ENCODE data around the gene GRAMD1B. TPM values are rescaled to one million over a fixed set of nuclear protein-coding genes. Genes with fewer than 3 reads are reported as not detected.

Gene GRAMD1B
- total and polyA plus RNA-seq, 2 experiments from 2014 or later: 15.5 to 81.5 TPM

GRCh38 chr11:123521001-123521400 is 90.9 kb downstream of the GRAMD1B start:
- Histone ChIP-seq H3K9me3 (ENCODE audit: low read depth) (no peaks in the 10 kb centered on the region), H3K27me3 (no peaks in the 10 kb centered on the region), H3K4me3 (no peak overlapping the region), H3K27ac (no peak overlapping the region), H3K4me1 (ENCODE audit: low read depth) (peaks cover 23% of the 10 kb centered on the region), H3K36me3 (no peaks in the 10 kb centered on the region)
- no peak for DNase-seq (ENCODE audit: low read depth in 1 of 2, low spot score in 1 of 2)
- TF ChIP-seq CTCF (IDR thresholded peaks at IDR 0.05; ENCODE audit: low read depth, low read length): no peak

- Histone ChIP-seq H3K9me3 (ENCODE audit: low read depth) (no peaks in the 10 kb centered on the region), H3K27ac (no peak overlapping the region), H3K36me3 (no peaks in the 10 kb centered on the region), H3K4me3 (no peak overlapping the region), H3K4me1 (ENCODE audit: low read depth) (peaks cover 23% of the 10 kb centered on the region), H3K27me3 (no peaks in the 10 kb centered on the region)
- TF ChIP-seq CTCF (IDR thresholded peaks at IDR 0.05; ENCODE audit: low read depth, low read length): no peak
- DNase-seq (ENCODE audit: low read depth in 1 of 2, low spot score in 1 of 2): no peak
Observed at GRCh38 chr11:123521930-123522329, 91.9 kb downstream of the GRAMD1B start.

GRCh38 chr11:123523539-123523938 is 93.5 kb downstream of the GRAMD1B start:
- Histone ChIP-seq H3K27me3 (no peaks in the 10 kb centered on the region), H3K4me1 (ENCODE audit: low read depth) (peaks cover 23% of the 10 kb centered on the region), H3K9me3 (ENCODE audit: low read depth) (no peaks in the 10 kb centered on the region), H3K4me3 (no peak overlapping the region), H3K36me3 (no peaks in the 10 kb centered on the region), H3K27ac (no peak overlapping the region)
- TF ChIP-seq CTCF (IDR thresholded peaks at IDR 0.05; ENCODE audit: low read depth, low read length): no peak
- DNase-seq (ENCODE audit: low read depth in 1 of 2, low spot score in 1 of 2): no peak

GRCh38 chr11:123525097-123525496 is 95.0 kb downstream of the GRAMD1B start:
- H3K4me1 ChIP-seq (ENCODE audit: low read depth): peaks cover 9% of the 10 kb centered on the region
- DNase-seq (ENCODE audit: low read depth in 1 of 2, low spot score in 1 of 2): peak in 1 of 2 donors; percentile 9
- no peak overlapping the region for H3K4me3 ChIP-seq
- H3K27me3 ChIP-seq: no peaks in the 10 kb centered on the region
- no peak for TF ChIP-seq CTCF (IDR thresholded peaks at IDR 0.05; ENCODE audit: low read depth, low read length)
- no peaks in the 10 kb centered on the region for H3K9me3 ChIP-seq (ENCODE audit: low read depth)
- H3K36me3 ChIP-seq: no peaks in the 10 kb centered on the region
- H3K27ac ChIP-seq: no peak overlapping the region

- no peaks in the 10 kb centered on the region for H3K9me3 ChIP-seq (ENCODE audit: low read depth)
- no peak overlapping the region for H3K4me3 ChIP-seq
- no peaks in the 10 kb centered on the region for H3K27me3 ChIP-seq
- H3K27ac ChIP-seq: no peak overlapping the region
- no peaks in the 10 kb centered on the region for H3K36me3 ChIP-seq
- H3K4me1 ChIP-seq (ENCODE audit: low read depth): peaks cover 8% of the 10 kb centered on the region
- no peak for DNase-seq (ENCODE audit: low read depth in 1 of 2, low spot score in 1 of 2)
- no peak for TF ChIP-seq CTCF (IDR thresholded peaks at IDR 0.05; ENCODE audit: low read depth, low read length)
Observed at GRCh38 chr11:123525511-123525918, 95.4 kb downstream of the GRAMD1B start.

Data from cardiac muscle cell (in vitro differentiated cells and primary cell).